Endothelial cell of hepatic sinusoid (primary cell): ENCODE data around the gene EEIG1.
"Not testable (repeated sequence)": the region's sequence is repeated elsewhere in the genome, so short reads cannot be mapped to it uniquely, and the experiment has no call there.

Experiments used
- in situ Hi-C: cut with HindIII; loops from 2 replicates; pipeline ENCODE4 v1.10.0; 2017; ENCODE audit warnings: low sequenced_read_pairs

The EEIG1 gene

DNA sequence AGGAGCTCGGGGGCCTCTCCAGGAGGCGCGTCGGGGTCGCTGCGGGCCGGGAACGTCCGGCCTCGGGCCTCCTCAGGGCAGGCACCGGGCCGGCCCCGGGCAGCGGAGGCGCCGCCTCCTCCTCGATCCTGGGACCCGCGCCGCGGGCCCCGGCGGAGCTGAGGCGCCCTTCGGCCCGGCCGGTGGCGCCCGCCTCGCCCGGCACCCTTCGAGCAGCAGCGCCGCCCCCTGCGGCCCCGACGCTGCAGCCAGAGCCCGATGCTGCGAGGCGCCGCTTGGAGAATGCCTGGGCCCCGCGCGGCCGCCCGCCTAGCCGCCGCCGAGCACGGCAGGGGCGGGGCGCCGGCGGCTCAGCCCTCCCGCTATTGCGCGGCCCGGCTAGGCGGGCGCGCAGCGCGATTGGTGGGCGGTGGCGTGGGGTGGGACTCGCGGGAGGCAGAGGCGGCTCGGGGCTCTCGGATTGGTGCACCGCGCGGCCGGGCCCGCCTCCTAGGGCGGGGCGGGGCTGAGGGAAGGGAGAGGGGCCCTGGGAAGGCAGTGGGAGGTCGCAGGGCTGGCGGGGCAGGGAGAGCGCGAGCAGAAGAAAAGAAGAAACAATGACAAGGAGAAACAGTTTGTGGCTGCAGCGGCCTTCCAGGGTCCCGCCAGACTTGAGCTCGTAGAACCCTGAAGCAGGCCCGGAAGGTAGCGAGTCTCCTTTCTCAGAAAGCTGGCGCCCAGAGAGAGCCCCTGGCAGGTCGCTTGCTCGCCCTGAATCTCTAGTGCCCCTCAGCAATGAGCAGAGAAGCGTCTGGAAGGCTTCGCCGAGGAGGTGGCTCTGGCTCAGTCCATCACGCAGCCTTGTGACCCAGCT, at the start of gene EEIG1:
Gene EEIG1, minus strand, starts transcription at position 284 of the 853 bp plus-strand sequence. CDS start 852 bp downstream, outside the sequence.
- in situ Hi-C loops, result loop anchor here (5.0 kb wide), 3 partner anchors 44 to 96 kb away; partner anchors contain the start of gene DPM2

DNA sequence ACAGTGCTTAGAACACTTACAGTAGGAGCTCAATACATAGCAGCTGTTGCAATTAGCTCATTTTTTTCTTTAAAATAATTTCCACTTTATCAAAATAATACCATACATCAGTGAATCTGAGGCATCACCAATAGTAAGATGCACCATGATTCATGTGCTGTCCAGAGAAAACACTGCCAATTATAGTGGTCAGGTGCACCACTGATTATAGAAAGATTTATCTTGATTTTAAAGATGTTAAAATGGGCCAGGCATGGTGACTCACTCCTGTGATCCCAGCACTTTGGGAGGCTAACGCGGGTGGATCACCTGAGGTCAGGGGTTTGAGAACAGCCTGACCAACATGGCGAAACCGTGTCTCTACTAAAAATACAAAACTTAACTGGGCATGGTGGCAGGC, 46.9 kb upstream of the EEIG1 start:
- in situ Hi-C loops, result no loop called here

DNA sequence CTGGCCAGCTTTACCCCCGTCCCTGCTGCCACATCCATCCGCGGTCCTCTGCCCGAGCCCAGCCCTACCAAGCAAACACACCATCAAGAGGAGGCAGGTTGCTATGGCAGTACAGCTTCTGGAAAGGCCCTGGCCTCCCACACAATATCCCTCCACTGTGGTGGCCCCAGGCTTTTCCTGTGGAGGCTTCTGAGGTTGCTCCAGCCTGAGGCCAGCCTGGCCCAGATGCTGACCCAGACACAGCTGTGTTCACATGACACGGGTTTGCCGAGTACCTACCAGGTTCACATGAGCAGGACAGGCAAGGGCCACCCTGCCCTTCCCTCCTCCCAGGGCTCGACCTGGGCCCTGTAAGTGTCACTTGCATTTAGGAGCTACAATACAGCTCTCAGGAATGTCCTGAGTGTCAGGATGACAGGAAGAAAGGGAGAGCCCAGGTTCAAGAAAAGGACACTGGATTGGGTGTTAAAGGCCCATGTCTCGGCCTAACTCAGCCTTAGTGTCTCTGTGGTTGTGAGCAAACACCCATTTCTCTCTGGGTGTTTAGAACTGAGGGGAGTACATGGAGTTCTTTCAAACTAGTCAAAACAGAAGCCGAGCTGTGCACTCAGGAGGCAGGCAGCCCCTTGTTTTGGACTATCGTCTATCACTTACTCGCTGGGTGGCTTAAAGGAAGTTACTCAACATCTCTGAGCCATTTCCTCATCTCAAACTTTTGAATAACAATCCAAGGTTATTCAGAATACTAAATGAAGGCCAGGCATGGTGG, 46.2 kb upstream of the EEIG1 start:
- in situ Hi-C loops, result no loop called here

DNA sequence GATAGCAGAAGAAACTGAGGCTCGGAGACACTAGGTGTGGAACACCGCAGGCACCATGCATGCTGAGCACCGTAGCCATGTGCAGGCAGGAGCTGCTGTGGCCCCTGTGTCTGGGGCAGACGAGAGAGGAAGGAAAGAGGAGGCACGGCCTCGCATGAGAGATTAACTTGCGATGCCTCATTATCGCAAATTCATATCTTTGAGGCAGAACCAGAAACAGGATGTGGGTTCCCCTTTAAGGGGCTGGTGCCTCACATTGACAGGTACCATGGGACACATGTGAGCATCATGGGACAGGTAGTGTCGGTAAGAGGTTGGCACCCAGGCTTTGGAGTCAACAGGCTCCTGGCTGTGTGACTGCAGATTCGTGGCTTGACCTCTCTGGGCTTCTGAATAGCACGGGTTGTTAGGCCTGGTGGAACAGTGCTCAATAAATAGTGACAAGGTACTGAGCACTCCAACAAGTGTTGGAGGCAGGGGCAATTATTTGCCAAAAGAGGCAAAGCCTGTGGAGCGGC, 45.5 kb upstream of the EEIG1 start:
- in situ Hi-C loops, result no loop called here

DNA sequence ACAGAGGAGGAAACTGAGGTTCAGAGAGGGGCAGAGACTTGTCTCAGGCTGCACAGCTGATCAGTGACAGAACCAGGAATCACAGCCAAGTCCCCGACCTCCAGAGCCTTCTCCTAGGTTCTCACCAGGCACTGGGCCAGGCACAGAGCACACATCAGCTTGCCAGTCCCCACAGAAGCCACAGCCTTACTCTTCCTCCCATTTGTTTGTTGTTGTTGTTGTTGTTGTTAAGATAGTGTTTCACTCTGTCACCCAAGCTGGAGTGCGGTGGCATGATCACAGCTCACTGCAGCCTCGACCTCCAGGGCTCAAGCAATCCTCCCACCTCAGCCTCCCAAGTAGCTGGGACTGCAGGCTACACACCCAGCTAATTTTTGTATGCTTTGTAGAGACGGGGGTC, 44.9 kb upstream of the EEIG1 start:
- in situ Hi-C loops, result no loop called here

DNA sequence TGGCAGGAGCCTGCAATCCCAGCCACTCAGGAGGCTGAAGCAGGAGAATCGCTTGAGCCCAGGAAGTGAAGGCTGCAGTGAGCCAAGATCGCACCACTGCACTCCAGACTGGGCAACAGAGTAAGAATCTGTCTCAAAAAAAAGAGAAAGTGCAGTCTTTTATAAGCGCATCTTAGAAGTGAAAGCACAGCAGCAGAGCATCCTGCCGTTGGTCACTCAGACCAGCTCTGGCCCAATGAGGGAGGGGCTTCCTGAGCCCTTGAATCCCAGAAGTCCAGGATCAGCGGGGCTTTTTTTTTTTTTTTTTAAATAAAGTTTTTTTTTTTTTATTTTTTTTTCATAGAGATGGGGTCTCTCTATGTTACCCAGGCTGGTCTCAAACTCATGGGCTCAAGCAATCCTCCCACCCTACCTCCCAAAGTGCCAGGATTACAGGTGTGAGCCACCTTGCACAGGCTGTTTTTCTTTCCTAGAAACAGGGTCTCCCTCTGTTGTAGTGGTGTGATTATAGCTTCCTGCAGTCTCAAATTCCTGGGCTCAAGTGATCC, 44.0 kb upstream of the EEIG1 start:
- in situ Hi-C loops, result no loop called here

DNA sequence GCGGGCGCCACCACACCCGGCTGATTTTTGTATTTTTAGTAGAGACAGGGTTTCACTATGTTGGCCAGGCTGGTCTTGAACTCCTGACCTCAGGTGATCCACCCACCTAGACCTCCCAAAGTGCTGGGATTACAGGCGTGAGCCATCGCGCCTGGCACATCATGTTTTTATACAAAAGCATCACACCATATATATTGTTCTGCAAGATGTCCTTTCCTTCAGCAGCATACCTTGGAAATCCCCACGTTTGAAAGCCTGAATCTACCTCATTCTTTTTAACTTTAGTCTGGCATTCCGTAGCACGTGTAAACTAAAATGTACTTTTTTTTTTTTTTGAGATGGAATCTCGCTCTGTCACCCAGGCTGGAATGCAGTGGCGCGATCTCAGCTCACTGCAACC, 42.9 kb upstream of the EEIG1 start:
- in situ Hi-C loops, result not testable (repeated sequence)

DNA sequence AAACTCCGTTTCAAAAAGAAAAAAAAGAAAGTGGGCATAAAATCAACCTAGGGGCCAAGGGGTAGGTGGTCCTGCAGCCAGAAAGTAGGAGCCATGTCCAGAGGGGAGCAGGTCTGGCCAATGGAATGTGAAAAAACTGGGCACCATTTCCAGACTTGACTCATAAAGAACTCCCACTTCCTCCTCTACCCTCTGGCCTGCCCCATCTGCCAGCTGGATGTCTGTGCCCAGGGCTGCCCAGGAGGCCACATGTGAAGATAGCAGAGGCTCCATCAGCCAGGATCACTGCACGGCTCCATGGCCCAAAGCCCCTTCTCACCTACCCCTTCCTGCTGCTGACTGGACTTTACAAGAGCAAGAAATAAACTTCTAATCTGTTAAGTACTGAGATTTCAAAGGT, 42.1 kb upstream of the EEIG1 start:
- in situ Hi-C loops, result no loop called here

DNA sequence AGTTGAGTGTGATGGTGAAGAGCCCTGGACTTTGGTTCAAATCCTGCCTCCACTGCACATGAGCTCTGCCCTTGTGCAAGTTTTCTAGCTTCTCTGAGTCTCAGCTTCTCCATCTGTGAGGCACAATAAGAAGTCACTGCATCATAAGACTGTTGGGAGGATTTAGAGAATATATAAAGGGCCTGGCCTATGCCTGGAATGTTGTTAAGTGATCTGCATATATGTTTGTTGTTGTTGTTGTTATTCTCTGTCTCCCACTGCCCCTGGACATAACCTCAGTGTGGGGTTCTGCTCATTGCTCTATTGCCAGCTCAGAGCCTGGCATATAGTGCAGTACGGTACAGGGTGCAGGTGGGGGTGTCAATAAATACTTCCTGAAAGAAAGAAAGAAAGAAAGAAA, 40.3 kb upstream of the EEIG1 start:
- in situ Hi-C loops, result no loop called here

DNA sequence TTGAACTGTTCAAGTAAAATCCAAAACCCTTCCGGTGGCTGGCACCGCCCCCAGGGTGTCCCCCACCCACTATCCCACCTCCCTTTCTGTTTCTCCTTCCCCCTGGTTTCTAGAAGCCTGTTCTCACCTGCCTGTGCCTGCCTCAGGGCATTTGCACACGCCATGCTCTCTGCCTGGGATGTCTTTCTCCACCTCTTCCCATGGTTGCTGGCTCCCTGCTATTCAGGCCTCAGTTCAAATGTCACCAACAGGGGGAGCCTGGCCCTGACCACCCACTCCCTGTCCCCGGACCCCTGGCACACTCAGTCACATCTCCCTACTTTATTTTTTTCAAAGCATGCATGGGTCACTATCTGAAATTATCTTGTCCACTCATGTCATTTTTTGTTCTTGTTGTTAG, 39.9 kb upstream of the EEIG1 start:
- in situ Hi-C loops, result no loop called here

DNA sequence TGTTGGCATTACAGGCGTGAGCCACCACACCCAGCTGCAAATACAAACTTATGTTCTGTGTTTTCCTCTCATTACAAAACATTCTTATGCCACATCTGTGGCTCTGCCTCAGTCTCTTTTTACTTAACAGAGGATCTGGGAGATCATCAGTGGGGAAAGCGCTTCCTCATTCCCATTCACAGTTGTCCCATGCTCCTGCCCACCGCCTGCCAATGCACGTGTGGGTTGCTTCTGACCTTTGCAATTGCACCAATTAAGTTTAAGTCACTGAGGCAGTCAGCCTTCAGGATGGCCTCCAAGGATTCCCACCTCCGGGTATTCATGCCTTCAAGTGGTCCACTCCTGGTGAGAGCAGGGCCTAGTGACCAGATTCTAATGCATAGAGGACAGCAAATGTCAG, 34.9 kb upstream of the EEIG1 start:
- in situ Hi-C loops, result no loop called here

DNA sequence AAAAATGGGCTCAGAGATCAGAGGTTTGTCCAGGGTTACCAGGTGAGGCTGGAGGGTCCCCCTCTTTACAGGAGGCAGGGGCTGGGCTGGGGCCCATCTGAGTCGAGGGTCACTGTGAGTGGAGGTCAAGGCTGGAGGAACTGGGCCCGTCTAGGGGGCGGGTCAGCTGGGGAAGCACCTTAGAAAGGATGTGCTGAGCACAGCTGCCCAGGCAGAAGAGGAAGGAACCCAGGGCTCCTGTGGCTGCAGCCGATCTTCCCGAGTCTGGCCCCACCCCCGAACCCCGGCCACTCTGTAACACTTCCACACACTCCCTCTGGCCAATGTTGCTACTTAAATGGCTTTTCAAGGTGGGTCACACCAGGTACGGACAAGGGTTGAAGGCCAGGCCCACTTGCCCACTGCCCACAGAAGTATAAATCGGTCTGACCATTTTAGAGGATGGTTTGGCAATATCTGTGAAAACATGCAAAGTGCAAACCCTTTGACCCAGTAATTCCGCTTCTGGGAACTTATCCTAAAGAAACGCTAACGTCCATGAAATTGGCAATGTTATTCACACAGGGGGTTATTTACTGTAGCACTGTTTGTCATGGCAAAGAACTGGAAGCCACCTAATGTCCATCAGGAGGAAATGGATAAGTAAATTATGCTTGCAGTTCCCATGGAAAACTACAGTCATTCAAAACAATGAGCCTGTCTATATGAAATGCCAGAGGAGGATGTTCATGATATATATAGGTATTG, 30.5 kb upstream of the EEIG1 start:
- in situ Hi-C loops, result no loop called here

DNA sequence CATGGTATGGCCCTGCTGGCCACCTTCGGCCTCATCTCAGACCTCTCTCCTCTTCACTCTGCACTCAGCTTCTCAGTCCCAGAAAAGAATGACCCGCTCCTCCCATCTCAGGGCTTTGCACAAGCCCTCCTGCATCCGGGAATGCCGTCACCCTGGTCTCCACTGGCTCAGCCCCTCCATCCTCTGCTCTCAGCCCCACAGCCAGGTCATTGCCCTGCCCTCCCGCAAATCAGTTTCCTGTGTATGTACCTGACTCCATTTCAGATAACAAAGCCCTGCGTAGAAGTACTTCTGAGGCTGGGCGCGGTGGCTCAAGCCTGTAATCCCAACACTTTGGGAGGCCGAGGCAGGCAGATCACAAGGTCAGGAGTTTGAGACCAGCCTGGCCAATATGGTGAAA, 28.9 kb upstream of the EEIG1 start:
- in situ Hi-C loops, result no loop called here

DNA sequence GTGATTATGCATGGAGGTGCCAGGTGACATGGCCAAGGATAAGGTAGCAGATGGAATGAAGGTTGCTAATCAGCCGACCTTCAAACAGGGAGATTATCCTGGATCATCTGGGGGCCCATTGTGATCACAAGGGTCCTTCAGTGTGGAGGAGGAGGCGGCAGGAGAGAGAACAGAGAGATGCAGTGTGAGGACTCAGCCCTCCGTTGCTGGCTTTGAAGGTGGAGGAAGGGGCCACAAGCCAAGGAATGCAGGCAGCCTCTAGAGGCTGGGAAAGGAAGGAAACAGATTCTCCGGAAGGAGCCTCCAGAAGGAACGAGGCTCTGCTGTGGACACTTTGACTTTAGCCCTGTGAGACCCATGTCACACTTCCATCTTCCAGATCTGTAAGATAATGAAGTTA, 27.4 kb upstream of the EEIG1 start:
- in situ Hi-C loops, result no loop called here

DNA sequence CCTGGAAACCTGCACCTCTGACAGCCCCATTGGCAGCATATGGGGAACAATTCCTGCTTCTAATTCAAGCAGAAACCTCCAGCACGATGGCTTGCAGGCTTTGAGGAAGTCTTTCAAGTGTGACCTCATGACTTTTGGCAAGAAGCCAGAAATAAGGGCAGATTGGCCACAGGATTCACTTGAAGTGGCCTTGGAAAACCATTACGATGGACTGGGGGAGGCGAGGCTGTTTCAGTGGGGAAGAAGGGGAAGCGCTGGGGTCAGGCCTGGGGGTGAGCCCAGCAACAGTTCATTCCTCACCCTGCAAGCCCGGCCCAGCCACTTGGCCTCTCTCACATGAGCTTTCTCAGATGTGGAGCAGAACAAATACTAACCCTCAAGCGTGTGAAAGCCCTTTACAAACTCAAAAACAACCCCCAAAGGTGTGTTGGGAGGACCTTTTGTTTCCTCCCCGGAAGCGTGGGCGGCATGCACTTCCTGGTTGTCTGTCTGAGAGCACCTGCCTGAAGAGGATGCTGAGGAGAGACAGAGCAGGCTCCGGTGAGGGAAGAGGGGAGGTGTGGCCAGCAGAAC, 26.9 kb upstream of the EEIG1 start:
- in situ Hi-C loops, result no loop called here

DNA sequence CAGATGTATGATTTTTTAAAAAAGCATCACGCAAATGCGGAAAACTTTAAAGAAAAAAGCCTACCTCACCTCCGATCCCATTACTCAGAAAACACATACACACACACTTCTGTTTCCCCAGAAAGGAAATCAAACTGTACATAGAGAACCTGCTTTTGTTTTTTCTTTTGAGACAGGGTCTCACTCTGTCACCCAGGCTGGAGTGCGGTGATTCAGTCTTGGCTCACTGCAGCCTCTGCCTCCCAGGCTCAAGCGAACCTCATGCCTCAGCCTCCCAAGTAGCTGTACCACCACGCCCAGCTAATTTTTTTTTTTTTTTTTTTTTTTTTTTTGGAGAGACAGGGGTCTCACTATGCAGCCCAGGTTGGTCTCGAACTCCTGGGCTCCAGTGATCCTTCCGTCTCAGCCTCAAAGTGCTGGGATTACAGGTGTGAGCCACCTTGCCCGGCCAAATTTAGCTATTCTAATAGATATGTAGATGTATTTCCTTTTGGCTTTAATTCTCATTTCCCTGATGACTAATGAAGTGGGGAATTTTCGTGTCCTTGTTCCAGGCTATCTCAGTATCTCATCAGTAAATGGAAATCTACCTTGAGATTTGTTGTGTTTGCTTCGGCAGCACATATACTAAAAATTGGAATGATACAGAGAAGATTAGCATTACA, 25.7 kb upstream of the EEIG1 start:
- in situ Hi-C loops, result no loop called here

DNA sequence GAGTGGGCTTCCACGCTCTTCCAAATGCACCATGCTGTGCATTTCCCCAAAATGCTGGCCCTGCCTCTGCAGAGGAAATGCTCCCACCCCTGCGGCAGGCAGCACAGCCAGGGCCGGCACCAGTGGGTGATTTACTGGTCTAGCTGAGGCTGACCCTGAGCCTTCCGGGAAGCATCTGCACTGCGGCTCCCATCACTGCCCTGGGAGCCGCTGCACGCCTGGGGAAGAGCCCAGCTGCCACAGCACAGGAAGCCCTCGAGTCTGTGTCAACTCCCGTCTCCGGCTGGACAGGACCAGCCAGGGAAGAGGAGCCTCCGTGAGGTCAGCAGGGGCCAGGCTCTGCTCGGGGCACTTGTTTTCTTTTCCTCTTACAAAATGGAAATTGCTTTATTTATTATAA, 25.1 kb upstream of the EEIG1 start:
- in situ Hi-C loops, result no loop called here

DNA sequence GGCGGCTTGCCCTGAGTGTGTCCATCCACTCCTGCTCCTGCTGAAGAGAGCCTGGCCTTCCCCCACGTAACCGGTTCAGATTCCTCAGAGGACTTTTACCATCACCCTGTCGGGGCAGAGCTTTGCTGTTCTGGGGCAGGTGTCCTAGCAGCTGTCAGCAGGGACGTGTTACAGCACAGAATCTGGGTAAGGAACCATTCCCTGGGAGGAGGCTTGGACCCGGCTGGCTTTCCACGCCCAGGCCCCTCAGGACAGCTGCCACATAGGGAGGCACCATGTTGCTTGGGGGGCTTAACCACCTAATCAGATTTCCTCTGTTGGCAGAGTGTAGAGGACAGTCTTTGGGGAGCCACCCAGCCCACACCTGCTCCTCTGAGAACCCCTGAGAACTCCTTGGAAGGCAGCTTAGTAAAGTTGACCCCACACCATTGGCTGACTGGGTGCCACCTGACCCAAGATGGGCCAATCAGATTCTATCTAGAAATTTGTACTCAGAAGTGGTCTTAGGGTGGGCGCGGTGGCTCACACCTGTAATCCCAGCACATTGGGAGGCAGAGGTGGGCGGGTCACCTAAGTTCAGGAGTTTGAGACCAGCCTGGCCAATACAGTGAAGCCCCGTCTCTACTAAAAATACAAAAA, 23.3 kb upstream of the EEIG1 start:
- in situ Hi-C loops, result no loop called here

DNA sequence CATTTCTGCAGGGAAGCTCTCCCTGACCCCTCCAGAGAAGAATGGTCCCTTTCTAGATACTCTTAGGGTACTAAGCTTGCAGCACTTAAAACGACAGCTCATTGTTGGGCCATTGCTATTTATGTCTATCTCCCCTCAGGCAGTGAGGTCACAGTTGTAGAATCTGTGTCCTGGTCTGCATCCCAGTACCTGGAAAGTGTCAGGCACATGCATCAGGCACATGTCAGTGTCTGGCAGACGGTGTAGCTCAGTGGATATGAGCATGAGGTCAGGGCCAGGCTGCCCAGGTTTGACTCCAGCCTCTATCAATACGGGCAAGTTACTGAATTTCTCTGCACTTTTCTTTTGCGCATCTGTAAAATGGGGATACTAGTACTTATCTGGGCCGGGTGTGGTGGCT, 22.2 kb upstream of the EEIG1 start:
- in situ Hi-C loops, result no loop called here
